BJ (cell line): Measurements from ENCODE around the gene FAF2. TPM values are rescaled to one million over a fixed set of nuclear protein-coding genes. Genes with fewer than 3 reads are reported as not detected.

Experiments used
- CTCF ChIA-PET: fragments of 350-600 bp; formaldehyde crosslinking; extraction: SDS; loops from one replicate; lab custom pipeline; 2021; ENCODE audit warnings: antibody characterized with exemption, inconsistent platforms; lab: Yijun Ruan, JAX
- POLR2A ChIA-PET: fragments of 300-600 bp; sonication (Branson Sonifier 250); formaldehyde crosslinking; extraction: SDS; loops from one replicate; lab custom pipeline; 2021; ENCODE audit warnings: antibody characterized with exemption; lab: Charles Lee
- DNase-seq: peaks from one replicate; pipeline ENCODE4 v3.0.0-alpha.2; 2011; ENCODE audit warnings: low read depth
- H3K27me3 ChIP-seq: 2 replicates; pipeline ENCODE4 v1.6.0; 2011; ENCODE audit warnings: low read length; ENCODE audit not compliant: control insufficient read depth, insufficient read depth
- H3K36me3 ChIP-seq: 2 replicates; pipeline ENCODE4 v1.5.1; 2011; ENCODE audit warnings: low read length; ENCODE audit not compliant: control insufficient read depth, insufficient read depth
- H3K4me3 ChIP-seq: 2 replicates; pipeline ENCODE4 v1.5.1; 2011; ENCODE audit warnings: low read depth, mild to moderate bottlenecking, control low read depth, low read length
- polyA minus RNA-seq: library from RNA; depleted of rRNA, polyadenylated mRNA; stranded (reverse); fragments of >200 nt; gene quantifications from 2 replicates; pipeline ENCODE4 v1.2.3, GENCODE V29; 2011; rRNA and poly(A)+ RNA removed
- polyA plus RNA-seq: library from polyadenylated mRNA; depleted of rRNA; stranded (reverse); fragments of >200 nt; gene quantifications from 2 replicates; pipeline ENCODE4 v1.2.3, GENCODE V29; 2011; rRNA removed
- TF ChIP-seq, protein P1 (sequence below): IDR thresholded peaks from 2 replicates; pipeline ENCODE4 v1.5.1; 2011; ENCODE audit warnings: low read depth, mild to moderate bottlenecking, control low read depth, inconsistent platforms, low read length, moderate library complexity; ENCODE audit not compliant: insufficient read depth

FAF2 gene, protein sequence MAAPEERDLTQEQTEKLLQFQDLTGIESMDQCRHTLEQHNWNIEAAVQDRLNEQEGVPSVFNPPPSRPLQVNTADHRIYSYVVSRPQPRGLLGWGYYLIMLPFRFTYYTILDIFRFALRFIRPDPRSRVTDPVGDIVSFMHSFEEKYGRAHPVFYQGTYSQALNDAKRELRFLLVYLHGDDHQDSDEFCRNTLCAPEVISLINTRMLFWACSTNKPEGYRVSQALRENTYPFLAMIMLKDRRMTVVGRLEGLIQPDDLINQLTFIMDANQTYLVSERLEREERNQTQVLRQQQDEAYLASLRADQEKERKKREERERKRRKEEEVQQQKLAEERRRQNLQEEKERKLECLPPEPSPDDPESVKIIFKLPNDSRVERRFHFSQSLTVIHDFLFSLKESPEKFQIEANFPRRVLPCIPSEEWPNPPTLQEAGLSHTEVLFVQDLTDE
- 36.9 and 52.2 TPM in 2 replicates for polyA plus RNA-seq
- polyA minus RNA-seq, result 30.8 and 32.6 TPM in 2 replicates

DNA sequence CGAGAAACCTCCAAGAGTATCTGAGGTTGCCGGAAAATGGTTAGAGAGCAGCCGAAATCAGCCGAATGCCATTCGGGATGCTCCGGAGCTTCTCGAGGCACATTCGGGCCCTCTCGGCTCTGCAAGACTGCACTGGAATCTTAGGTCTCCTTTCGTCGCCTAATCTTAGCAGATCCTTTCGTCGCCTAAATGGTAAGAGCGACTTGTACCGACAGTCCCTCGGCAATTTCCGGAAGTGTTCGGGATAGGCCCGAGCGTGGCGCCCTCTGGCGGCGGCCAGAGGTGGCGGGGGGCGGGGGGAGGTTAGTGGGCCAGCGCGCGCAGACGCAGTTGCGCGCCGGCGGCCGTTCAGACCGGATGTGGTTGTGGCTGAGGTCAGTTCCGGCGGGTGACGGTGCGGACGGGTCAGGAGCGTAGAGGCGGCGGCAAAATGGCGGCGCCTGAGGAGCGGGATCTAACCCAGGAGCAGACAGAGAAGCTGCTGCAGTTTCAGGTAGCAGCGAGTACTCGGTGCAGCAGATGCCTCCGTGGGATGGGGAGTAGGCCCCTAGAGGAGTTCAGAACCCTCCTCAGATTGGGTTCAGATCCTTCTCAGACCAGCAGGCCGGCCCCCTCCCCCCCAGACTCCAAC lies at the start of gene FAF2:
FAF2 (plus strand) TSS at position 408 of the 631 bp plus-strand sequence; CDS start at position 431, 23 bp downstream.
- DNase-seq, result peak; percentile 98
- peak within 1 kb of the TSS; percentile 100 for H3K4me3 ChIP-seq
- ChIA-PET POLR2A (interaction anchor here (0.8 kb wide), 1 partner anchor 90 kb away, joined by 3 read pairs; no protein-coding TSS in a partner anchor), CTCF (interaction anchor here (0.6 to 3.3 kb wide), 26 partner anchors 9 to 718 kb away, joined by 3 to 25 read pairs (median 4); partner anchors contain the start of gene CLTB)
- H3K36me3 ChIP-seq, result no peaks in the 10 kb centered on the region; the same call in 1 of the 2 replicates
- no peaks in the 10 kb centered on the region for H3K27me3 ChIP-seq
- TF ChIP-seq, protein P1, sequence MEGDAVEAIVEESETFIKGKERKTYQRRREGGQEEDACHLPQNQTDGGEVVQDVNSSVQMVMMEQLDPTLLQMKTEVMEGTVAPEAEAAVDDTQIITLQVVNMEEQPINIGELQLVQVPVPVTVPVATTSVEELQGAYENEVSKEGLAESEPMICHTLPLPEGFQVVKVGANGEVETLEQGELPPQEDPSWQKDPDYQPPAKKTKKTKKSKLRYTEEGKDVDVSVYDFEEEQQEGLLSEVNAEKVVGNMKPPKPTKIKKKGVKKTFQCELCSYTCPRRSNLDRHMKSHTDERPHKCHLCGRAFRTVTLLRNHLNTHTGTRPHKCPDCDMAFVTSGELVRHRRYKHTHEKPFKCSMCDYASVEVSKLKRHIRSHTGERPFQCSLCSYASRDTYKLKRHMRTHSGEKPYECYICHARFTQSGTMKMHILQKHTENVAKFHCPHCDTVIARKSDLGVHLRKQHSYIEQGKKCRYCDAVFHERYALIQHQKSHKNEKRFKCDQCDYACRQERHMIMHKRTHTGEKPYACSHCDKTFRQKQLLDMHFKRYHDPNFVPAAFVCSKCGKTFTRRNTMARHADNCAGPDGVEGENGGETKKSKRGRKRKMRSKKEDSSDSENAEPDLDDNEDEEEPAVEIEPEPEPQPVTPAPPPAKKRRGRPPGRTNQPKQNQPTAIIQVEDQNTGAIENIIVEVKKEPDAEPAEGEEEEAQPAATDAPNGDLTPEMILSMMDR, result peak; percentile 90

DNA sequence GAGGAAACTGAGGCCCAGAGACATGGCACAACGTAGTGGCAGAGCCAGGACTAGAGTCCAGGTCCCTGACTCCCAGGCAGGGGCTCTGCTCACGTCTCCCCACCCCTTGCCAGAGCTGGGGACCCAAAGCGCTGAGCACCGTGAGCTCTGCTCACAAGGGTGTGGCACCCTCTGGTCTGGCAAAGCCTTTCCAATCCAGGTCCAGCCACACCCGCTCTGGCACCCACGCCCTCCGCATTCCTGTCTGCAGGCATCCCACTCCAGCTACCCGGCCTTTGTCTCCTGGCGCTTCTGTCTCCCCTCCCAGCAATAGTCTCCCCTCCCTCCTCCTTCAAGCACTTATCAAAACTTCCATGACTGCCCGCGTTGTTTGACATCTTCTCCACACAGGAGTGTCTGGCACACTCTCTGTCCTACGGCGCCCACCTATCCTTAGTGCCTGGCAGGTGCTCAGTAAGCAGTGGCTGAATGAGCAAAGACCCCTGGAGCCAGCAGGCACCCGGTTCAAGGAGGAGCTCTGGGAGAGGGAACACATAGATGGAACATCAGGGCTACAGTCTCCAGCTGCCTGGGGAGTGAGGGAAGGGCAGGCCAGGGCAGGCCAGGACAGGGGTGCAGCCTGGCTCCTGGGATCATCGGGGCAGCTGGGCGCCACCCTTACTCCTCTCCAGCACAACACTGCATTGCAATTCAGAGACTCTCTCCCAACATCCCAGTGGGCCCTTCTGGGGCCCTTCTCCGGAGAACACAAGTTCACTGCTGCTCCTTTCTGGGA lies 47.6 kb upstream of the FAF2 start:
- no peak overlapping the region for H3K4me3 ChIP-seq
- TF ChIP-seq, protein P1, result no peak
- ChIA-PET POLR2A (no interaction called here), CTCF (interaction anchor here (0.5 kb wide), 1 partner anchor 891 kb away, joined by 3 read pairs; no protein-coding TSS in a partner anchor)
- no peaks in the 10 kb centered on the region for H3K27me3 ChIP-seq
- peaks cover 12% of the 10 kb centered on the region for H3K36me3 ChIP-seq
- no peak for DNase-seq

DNA sequence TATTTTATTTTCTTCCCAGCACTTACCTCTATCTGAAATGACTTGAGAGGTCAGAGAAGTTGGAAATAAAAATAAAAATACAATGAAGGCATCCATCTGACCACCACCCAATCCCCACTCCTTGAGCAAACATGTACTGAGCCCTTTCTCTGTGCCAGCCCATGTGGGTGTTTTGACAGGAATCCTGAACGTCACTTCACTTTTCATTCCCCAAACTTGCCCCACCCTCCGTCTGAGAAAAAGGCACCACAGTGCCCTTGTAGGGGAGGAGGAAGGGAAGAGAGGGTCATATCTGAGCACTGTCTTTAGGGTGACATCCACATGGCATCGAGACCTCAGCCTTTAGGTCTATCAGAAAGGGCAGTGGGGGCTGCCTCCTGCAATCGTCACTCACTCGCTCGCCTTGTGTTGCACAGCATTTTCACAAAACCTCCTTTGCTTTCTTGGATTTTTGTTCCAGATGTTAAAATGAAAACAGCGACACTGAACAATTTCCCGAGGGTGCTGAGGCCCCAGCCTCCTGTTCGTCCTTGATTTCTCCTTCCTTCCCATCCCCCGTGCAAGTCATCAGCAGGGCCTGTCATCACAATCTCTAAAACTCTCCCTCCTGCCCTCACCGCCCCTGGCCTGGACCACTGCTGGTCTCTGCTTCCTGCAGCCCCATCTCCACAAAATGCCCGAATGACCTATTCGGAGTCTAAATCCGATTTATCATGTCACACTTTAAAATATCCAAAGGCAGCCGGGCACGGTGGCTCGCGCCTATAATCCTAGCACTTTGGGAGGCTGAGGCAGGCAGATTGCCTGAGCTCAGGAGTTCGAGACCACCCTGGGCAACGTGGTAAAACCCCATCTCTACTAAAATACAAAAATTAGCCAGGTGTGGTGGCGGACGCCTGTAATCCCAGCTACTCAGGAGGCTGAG lies 46.6 kb upstream of the FAF2 start:
- TF ChIP-seq, protein P1, result no peak
- Histone ChIP-seq H3K27me3 (no peaks in the 10 kb centered on the region), H3K36me3 (peaks cover 14% of the 10 kb centered on the region), H3K4me3 (no peak overlapping the region)
- no peak for DNase-seq
- ChIA-PET CTCF (no interaction called here), POLR2A (no interaction called here)

DNA sequence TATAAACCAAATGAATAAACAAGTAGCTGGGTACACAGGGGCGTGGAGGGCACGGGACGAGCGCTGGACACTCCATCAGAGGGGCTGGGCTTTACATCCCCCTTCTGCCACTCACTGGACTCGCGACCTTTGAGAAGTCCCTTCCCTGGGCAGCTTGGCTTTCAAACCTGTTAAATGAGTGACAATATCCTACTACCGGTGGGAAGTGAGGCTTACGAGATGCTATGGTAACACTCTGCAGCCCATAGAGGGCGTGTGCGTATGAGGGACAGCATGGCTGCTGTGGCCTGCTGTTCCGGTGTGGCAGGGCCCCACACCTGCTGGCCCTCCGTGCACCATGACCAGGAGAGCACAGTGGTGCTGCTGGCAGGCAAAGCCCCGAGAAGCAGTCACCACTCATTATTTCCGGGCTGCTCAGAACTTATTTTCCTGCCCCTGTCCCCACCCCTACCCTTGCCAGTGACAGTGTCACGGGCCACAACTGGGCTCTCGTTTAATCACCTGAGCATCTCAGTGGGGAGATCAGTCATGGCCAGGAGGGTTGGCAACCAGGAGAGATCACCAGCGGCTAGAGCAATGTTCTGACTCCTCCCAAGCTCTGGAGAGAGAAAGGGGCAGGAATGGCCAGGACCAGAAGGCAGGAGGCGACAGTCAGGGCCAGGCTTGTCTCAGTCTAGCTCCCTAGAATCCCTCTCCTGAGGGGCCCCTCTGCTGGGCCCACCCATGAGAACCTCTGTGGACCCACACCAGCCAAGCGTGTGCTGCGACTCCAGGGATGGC lies 42.3 kb upstream of the FAF2 start:
- CTCF ChIA-PET, result interaction anchor here (0.7 to 1.3 kb wide), 3 partner anchors 10 to 241 kb away, joined by 3 read pairs; partner anchors contain the start of gene TSPAN17
- H3K4me3 ChIP-seq, result no peak overlapping the region
- DNase-seq, result no peak
- TF ChIP-seq, protein P1, result no peak
- H3K27me3 ChIP-seq, result no peaks in the 10 kb centered on the region
- peaks cover 10% of the 10 kb centered on the region for H3K36me3 ChIP-seq
- POLR2A ChIA-PET, result no interaction called here
